ENCODE results near the gene OR2B2.

Gene OR2B2

DNA sequence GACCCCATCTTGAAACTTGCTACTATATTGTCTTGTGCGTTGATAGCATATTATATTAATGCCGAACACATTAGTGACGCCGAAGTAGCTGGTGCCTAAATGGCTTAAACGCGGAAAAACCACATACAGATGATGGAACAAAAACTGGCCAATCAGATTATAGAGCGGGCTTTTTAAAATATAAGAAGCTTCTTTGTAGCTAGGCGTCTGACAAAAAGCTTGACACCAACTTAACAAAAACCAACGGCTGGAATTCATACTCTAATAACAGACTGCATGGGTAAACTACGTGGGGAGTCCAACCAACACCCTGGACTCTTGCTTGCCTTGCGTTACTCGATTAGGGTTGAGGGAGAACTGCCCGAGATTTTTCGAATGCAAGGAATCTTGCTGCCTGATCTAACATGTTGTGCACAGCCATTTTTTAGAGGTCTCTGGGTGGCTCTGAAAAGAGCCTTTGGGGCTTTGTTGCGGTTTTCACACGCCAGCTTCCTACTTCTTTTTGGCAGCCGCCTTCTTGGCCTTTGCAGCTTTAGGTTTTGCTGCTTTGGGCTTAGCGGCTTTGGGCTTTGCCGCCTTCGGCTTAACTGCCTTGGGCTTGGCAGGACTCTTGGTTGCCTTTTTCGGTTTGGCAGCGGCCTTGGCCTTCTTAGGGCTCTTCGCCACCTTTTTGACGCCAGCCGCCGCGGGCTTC lies 45.7 kb downstream of the OR2B2 start:
- DNase-seq, result peak; percentile 39

DNA sequence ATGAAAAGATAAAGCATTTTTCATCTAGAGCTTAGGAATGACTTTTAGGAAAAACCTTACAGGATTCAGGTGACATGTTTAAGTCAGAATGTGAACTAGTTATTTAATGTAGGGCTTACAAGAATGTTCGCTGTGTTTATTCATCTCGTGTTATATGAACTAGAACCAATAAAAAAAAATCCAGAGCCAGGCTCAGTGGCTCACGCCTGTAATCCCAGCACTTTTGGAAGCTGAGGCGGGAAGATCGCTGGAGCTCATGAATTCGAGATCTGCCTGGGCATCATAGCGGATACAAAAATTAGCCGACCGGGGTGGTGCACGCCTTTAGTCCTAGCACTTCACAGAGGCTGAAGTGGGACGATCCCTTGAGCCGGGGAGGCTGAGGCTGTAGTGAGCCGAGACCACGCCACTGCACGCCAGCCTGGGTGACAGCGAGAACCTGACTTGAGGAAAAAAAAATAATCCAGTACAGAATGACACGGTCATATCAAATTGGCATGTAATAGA lies 46.3 kb downstream of the OR2B2 start:
- DNase-seq, result peak; percentile 56

DNA sequence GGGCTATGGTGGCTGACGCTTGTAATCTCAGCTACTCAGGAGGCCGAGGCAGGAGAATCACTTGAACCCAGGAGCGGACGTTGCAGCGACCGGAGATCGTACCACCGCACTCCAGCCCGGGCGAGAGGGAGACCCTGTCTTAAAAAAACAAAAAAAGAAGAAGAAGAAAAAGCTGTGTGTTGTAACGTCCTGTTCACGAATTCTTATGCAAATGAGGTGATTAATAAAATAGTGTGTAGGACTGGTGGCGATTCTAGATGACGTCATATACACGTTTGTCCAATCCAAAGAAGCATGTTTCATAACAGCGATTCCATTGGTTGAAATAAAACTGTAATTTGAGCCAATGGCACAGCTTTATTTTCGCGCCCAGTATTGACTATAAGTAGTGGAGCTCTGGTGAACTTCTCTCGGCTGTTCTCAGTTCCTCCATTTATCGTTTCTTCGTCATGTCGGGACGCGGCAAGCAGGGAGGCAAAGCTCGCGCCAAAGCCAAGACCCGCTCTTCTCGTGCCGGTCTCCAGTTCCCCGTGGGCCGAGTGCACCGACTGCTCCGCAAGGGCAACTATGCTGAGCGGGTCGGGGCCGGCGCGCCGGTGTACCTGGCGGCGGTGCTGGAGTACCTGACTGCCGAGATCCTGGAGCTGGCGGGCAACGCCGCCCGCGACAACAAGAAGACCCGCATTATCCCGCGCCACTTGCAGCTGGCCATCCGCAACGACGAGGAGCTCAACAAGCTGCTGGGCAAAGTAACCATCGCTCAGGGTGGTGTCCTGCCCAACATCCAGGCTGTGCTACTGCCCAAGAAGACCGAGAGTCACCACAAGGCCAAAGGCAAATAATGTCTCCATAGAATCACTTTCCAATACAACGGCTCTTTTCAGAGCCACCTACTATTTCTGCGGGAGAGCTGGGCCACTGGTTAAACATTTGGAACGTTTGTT lies 47.0 kb downstream of the OR2B2 start:
- DNase-seq, result peak; percentile 88

DNA sequence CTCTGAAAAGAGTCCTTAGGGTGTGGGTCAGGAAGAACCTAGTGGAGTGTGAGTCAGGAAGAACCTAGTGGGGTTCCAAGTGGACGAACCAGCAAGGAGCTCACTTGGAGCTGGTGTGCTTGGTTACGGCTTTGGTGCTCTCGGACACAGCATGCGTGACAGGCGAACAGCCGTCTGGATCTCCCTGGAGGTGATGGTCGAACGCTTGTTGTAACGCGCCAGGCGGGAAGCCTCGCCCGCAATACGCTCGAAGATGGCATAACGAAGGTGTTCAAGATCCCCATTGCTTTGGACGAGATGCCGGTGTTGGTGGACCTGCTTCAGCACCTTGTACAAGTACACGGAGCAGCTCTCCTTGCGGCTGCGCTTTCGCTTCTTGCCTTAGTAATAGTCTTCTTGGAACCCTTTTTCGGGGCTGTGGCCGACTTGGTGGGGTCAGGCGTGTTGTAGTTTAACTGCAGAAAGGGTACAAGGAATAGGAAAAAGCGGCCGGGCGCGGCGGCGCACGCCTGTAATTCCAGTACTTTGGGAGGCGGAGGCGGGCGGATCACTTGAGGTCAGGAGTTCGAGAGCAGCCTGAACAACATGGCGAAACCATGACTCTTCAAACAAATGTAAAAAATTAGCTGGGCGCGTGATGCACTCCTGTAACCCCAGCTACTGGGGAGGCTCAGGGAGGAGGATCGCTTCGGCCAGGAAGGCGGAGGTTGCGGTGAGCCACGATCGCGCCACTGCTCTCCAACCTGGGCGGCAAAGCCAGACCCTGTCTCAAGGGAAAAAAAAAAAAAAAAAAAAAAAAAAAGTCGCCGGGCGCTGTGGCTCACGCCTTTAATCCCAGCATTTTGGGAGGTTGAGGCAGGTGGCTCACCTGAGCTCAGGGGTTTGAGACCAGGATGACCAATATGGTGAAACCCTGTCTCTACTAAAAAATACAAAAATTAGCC lies 48.0 kb downstream of the OR2B2 start:
- peak; percentile 46 for DNase-seq

DNA sequence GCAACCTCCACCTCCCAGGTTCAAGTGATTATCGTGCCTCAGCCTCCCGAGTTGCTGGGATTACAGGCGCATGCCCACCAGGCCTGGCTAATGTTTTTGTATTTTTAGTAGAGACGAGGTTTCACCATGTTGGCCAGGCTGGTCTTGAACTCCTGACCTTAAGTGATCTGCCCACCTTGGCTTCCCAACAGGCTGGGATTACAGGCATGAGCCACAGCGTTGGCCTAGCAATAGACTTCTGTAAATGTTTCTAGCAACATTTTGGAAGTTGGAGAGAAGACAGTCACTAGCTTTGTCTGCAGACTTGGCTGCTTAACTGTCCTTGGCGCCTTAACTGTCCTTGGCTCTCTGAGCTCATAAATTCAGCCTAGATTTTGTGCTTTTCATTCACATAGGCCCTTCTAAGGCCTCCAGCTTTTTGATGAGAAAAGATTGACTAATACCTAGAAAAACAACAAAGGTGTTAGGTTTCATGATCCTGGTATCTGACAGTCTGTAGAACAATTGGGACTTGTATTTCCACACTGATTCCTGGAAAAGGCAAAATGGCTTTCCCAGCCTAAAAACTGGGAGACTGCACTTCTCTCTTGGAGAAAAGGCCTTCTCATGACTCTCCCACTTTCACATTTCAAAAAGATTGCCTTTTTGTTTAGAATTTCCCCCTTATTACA lies 49.7 kb downstream of the OR2B2 start:
- DNase-seq, result no peak

DNA sequence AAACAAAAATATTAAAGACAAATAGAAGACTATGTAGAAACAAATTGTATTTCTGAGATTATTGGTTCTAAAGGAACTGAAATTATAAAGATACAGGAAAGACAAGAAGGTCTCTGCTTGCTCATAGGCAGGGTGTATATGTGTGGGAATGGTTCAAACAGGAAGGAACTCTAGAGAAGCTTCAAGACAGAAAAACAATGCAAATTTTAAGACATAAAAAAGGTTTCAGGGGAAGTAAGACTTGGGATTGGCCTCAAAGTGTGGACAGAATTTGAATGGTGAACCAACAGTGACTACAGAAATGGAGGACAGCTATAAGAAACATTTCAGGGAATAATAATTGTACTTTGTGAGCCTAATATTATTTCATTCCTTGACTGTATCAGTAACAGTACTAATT lies 50.3 kb downstream of the OR2B2 start:
- DNase-seq, result no peak

DNA sequence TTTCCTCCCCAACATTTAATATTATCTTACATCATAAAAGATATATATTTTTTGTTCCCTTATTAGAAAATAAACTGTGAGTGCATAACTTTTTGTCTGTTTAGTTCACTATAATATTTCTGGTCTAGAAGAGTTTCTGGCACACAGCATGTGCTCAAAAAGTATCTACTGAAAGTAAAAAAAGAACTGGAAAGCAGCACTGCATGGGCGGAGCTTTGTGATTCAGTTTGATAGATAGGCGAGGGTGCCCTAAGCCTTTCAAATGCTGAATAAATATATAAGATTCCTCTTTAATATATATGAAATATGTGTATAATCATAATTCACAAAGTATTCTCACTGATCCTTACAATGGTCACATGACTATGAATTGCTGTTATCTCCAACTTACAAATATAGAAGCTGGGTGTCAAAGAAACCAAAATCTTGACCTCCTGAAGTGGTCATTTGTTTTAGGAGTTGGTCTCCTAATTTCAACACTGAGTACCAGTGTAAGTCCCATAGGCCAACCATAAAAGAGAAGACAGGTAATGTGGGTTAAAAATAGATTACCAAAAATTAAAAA lies 50.8 kb downstream of the OR2B2 start:
- DNase-seq, result no peak
